ENCODE results near the gene ARVCF. TPM values are rescaled to one million over a fixed set of nuclear protein-coding genes. Genes with fewer than 3 reads are reported as not detected.

ARVCF gene
- total RNA-seq, 1 donor from 2014 or later: 31.7 TPM

DNA sequence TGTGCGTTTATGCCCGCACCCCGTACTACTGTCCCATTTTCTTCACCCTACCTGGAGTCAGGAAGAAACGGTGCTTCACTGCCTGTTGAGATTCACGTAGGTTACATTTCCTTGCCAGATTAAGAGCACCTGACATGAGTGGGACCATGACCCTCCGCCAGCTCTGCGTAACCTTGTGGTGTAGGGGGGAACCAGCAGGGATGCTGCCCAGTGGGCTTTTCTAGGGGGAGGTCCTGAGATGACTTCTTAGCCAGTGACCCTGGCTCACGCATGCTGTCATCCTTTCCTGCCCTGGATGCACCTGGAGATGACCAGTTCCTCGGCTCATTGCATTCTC, 967 bp upstream of the ARVCF start:
- DNase-seq (ENCODE audit: low read depth): no peak

DNA sequence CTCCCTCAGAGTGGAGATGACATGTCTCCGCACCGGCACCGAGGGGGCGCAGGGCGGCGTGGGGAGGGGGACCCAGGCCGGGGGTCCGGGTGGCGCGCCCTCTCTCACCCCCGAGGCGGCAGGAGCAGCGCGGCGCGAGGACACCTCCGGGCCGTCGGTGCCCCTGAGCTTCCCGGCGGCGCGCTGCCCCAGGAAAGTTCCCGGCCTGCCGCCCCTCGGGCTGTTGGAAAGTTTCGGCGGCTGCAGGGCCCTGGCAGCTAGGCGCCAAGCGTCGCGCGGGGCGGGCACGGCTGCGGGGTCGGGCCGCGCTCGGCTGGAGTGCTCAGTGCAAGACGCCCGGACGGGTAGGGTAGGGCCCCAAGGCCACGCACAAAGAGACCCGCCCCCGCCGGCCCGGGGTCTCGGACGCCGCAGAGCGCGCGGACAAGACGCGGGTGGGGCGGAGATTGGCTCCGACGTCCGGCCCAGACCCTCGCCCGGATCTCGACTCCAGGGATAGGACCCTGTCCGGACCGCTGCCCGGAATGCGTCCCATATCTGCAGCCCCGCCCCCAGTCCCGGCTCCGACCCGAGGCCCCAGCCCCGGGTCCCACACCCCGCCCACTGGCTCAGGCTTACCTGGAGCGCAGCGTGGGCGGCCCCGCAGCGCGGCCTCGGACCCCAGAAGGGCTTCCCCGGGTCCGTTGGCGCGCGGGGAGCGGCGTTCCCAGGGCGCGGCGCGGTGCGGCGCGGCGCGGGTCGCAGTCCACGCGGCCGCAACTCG, 471 bp downstream of the ARVCF start:
- no peak for DNase-seq (ENCODE audit: low read depth)

DNA sequence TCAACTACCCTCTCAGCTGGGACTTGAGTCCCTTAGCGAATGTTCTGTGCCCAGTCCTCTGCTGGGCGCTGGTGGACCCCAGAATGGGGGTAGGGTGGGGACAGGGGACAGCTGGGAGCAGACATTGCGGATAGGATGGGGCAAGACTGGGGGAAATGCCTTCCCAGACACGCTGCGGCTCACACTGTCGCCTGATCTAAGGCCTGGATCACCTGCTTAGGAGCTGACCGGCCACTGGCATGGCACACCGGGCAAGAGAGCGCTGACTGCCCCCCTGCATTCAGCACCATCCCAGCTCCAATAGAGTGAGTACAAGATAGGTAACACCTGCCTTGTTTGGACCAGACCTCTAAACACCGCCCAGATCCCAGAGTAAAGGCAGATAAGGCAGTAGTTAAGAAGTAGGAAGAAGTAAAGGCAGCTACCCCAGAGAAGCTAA, 1.4 kb downstream of the ARVCF start:
- no peak for DNase-seq (ENCODE audit: low read depth)

GRCh38 chr22:20014526-20015186, 2.0 kb downstream of the ARVCF start:
- no peak for DNase-seq (ENCODE audit: low read depth)

- no peak for DNase-seq (ENCODE audit: low read depth)
Observed at GRCh38 chr22:20013382-20013871, 3.2 kb downstream of the ARVCF start.

DNA sequence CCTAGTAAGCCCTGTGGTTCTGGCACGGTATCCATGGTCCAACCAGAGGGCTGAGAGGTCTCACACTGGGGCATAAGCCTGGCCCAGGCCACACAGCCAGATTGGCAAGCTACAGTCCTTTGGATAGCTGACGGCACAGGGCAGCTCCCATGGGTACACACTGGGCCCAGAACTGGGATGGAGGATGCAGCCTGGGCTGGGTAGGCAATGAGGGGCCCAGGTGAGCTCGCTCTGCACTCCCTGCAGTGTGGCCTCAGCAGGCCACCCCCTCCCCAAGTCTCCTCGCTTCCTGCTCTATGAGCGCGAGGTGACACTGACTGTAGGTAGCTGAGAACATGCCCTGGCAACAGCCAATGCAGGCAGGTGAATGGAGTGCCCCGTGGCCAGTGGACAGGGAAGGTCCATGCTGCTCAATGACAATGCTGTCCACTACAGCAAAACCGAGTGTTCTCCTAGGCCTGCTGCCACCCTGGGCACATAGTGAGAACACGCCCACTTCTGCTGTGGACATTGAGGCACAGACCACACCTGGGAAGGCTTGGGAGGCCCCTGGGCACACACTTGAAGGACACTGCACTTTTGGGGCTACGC, 3.8 kb downstream of the ARVCF start:
- no peak for DNase-seq (ENCODE audit: low read depth)

- no peak for DNase-seq (ENCODE audit: low read depth)
Observed at GRCh38 chr22:20011993-20012740, 4.5 kb downstream of the ARVCF start.

DNA sequence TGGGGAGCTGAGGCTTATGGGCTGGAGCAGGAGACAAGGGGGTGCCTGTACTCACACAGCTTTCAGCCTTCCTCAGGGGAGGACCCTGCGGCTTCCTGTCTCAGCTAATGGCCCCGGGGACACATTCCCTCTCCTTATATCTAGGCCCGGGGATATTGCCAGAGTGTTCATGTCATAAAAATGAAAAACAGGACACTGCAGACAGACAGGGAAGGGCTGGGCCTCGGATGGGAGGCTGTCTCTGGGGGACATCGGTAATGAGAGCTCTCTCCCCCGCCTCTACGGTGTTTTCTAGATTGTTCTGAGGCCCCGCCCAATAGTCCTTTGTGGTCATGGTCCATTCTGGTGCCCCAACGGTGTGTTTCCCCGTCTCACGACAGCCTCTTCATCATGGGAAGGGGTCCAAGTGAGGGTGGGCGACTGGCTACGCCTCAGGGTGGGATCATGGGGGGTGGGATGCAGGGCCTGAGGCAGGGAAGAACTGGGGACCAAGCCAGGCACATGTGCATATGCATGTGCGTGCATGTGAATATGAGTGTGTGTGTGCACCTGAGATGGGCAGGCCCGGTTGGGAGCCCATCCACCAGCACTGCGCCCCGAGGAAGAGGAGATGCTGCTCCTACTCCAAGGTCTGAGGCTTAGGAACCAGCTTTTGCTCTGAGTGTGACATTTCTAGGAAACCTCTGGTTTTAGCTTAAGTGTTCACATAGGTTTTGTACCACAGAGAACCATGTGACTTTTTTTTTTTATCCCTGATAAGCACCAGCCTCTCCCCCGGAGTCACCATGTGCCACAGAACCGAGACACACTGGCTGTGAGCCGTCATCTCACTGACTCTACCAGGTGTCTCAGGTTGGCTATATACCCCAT, 5.3 kb downstream of the ARVCF start:
- no peak for DNase-seq (ENCODE audit: low read depth)

GRCh38 chr22:20010307-20011122, 6.1 kb downstream of the ARVCF start:
- DNase-seq (ENCODE audit: low read depth): no peak

DNA sequence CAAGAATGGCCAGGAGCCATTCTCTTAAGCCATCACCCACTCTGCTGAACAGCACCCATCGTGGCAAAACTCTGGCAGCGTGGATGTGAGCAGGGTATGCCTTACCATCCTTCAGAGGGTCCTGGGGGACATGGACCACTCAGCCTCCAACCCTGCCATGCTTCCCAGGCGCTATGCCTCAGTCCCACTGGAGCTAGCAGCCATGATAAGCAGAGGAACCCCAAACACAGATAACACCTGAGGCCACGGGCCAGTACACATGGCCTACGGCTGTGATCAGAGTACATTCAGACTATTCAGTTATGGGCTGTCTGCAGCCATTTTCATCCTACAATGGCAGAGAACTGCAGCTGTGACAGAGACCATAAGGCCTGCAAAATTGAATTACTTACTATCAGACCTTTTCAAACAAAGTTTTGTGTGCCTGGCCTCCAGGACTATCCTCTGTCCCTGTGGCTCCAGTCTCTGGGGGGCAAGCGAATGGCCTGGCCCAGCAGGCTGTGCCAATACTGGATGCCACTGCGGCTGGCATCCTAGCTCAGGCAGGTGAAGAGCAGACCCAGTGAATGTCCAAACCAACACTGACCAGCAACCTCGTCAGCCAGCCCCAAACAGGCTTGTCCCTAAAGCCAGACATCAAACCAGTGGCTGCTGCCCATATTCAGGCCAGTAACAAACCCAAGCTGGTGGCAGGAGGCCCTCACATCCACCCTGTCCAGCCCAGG, 6.9 kb downstream of the ARVCF start:
- no peak for DNase-seq (ENCODE audit: low read depth)

DNA sequence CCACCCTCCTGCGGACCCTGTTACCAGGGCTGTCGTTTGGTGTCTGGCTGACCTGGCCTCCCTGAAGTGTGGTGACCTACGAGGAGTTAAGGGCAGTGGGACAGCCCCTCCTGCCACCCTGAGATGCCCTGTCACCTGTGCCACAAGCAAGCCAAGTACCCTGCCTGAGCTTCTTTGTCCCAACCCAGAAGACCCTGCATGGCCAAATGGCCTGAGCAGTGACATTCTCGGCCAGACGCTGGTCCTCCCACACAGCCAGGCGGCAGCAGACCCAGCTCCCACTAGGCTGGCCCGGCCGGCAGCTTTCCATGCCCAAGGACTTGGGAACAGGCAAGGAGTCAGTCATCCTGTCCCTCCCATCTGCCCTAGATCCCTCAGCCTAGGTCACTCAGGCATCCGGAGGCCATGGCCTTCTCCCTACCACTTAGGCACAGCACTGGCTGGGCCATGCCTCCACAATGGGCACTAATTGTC, 7.6 kb downstream of the ARVCF start:
- DNase-seq (ENCODE audit: low read depth): no peak

DNA sequence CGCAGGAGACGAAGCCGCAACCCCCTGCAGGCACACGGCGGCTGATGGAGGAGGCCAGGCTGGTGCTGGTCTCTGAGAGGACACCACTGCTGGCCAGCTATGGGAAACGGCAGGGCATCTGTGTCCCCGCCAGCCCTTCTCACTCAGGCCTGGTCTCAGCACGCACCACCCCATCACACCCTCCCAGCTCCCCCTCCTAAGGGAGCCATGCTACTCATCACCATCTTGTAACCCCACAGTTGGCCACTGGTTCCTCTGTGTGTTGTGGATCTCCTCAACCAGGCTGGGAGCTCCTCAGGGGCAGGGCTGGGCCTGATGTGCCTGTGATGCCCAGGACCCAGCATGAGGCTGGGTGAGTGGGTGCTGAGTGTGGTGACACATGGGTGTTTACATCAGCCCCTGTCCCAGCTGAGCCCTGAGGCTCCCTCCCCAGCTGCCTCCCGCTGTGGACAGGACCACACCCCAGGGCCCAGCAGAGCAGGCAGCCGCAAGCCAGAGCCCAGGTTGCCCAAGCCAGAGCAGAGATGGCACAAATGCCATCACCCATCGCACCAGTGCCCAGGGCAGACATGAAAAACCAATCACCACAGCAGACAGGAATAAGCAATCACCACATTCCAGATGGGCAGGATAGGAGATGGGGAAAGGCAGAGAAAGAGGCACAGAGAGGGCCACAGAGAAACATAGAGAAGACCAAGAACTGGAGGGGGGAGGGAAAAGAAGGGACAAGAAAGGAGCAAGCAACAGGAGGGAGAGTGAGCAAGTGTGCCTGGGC, 8.2 kb downstream of the ARVCF start:
- DNase-seq (ENCODE audit: low read depth): no peak

DNA sequence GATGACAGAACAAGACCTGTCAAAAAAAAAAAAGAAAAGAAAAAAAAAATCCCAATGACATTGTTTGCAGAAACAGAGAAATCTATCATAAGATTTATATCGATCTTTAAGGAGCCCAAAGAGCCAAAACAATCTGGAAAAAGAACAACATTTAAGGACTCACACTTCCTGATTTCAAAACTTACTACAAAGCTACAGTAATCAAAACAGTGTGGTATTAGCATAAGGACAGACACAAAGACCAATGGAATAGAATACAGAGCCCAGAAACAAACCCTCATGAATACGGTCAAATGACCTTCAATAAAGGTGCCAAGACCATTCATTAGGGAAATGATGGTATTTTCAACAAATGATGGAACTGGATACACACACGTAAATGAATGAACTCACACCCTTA, 12.2 kb downstream of the ARVCF start:
- DNase-seq (ENCODE audit: low read depth): no peak

- no peak for DNase-seq (ENCODE audit: low read depth)
Observed at GRCh38 chr22:20003304-20003703, 13.3 kb downstream of the ARVCF start.

- DNase-seq (ENCODE audit: low read depth): no peak
Observed at GRCh38 chr22:20002636-20003035, 14.0 kb downstream of the ARVCF start.

DNA sequence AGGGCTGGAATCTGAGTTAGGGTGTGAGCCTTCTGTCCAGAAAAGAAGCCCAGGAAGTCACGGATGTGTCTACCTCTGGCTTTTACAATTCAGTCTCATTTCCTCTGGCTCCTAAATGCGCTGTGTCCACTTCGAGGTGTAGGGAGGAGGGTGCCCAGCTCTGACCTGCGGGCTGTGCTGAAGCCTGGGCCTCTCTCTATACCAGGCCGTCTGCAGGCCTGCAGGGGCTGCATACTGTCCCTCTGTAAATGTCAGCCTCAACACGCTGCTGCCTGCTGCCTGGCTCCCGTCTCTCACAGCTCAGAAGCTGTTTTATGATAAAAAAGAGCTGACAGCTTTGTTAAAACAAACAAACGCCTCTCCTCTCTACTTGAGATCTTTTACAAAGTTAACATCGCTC, 14.5 kb downstream of the ARVCF start:
- no peak for DNase-seq (ENCODE audit: low read depth)

DNA sequence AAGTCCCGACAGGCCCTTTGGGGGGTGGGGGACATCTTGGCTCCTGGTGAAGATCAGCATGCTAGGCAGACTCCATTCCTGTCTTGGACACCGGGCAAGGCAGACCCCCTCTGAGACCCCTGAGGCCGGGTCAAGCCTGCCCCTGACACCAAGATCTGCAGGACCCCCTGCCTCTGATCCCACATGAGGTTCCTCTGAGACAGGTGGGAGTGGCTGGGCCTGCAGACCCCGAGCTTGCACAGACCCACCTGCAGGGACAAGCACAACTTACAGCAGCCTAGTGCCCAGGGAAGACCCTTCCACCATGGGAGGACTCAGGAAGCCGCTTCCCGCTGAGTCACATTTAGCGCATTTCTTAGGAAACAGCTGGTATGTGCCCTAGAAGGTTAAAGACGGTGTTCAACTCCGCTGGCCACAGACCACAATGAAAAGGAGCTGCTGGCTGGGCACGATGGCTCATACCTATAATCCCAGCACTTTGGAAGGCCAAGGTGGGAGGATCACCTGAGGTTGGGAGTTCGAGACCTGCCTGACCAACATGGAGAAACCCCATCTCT, 15.5 kb downstream of the ARVCF start:
- DNase-seq (ENCODE audit: low read depth): no peak

DNA sequence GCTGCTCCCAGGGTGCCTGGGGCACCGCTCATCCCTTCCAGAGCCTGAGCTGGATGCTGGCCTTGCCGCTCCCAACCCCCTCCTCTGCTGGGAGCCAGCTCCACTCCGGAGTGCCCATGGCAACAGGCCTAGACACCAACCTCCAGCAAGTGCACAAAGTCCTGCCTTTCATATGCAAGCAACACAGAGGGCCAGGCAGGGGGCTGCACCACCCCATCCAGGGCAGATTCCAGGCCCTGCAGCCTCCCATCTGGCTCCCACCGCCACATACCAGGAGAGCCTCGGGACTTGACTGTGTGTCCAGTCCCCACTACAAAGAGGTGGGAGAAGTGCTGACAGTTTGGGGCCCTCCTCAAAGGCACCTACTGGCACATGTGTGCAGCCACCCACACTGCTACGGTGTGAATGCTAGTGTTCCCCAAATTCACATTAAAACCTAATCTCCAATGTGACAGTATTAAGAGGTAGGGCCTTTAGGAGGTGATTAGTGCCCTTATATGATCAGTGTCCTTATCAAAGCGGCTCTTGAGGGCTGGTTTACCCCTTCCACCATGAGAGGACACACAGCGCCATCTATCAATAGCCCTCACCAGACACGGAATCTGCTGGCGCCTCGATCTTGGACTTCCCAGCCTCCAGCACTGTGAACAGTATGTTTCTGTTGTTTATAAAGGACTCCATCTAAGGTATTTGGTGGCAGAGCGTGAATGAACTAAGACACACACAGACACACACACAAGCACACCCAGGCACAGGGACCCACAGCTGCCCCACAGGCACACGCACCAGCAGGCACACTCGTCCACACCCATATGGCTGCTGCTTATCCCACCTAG, 16.2 kb downstream of the ARVCF start:
- no peak for DNase-seq (ENCODE audit: low read depth)
